ENCODE measurements around the gene NPPA. TPM values are rescaled to one million over a fixed set of nuclear protein-coding genes. Genes with fewer than 3 reads are reported as not detected.

Gene NPPA
- total RNA-seq, 1 donor from 2014 or later, result not detected

DNA sequence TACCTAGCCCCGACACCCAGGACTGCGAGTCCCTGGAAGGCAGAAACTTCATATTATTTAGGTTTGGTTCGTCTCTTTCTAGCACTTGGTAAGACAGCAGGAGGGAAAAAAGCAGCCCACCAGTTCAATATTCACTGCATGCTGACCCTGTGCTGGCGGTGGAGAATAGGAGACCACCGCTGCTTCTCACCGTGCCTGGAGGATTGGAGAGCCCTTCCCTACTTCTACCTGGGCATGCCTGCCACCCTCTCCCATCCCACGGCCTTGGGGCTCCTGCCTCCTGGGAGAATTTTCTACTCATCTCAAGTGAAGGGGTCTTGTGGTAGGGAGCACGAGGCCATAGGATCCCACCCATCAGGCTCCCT lies 47.2 kb downstream of the NPPA start:
- H3K27me3 Mint-ChIP-seq (ENCODE audit: low read depth), result no peaks in the 10 kb centered on the region
- H3K4me1 Mint-ChIP-seq (ENCODE audit: low read depth), result peaks cover 44% of the 10 kb centered on the region
- H3K4me3 Mint-ChIP-seq (ENCODE audit: unreplicated experiment), result no peak overlapping the region
- TF ChIP-seq, protein P1, sequence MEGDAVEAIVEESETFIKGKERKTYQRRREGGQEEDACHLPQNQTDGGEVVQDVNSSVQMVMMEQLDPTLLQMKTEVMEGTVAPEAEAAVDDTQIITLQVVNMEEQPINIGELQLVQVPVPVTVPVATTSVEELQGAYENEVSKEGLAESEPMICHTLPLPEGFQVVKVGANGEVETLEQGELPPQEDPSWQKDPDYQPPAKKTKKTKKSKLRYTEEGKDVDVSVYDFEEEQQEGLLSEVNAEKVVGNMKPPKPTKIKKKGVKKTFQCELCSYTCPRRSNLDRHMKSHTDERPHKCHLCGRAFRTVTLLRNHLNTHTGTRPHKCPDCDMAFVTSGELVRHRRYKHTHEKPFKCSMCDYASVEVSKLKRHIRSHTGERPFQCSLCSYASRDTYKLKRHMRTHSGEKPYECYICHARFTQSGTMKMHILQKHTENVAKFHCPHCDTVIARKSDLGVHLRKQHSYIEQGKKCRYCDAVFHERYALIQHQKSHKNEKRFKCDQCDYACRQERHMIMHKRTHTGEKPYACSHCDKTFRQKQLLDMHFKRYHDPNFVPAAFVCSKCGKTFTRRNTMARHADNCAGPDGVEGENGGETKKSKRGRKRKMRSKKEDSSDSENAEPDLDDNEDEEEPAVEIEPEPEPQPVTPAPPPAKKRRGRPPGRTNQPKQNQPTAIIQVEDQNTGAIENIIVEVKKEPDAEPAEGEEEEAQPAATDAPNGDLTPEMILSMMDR (IDR thresholded peaks at IDR 0.05), result no peak
- DNase-seq (ENCODE audit: low spot score), result no peak
- peaks cover 10% of the 10 kb centered on the region for H3K36me3 Mint-ChIP-seq (ENCODE audit: low read depth)
- H3K27ac Mint-ChIP-seq (ENCODE audit: unreplicated experiment), result no peak overlapping the region
- H3K9me3 Mint-ChIP-seq (ENCODE audit: low read depth), result no peaks in the 10 kb centered on the region

DNA sequence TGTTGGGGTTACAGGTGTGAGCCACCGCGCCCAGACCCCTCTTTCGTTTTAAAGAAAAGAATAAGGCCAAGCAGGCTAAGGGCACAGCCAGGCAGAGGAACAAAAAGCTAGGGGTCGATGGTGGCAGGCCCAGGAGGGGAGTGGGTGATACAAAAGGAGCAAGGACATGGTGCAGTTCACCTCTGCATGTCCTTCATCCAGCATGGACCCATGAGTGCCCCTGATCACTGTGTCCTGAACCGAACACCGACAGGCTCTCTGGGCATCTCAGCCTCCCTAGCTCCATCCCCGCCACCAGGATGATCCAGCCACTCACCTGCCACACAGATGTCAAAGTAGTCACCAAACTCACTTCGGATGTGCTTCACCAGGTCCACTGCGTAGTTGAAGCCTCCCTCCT lies 47.7 kb downstream of the NPPA start:
- Mint-ChIP-seq H3K27me3 (ENCODE audit: low read depth) (no peaks in the 10 kb centered on the region), H3K4me3 (ENCODE audit: unreplicated experiment) (no peak overlapping the region), H3K27ac (ENCODE audit: unreplicated experiment) (no peak overlapping the region), H3K9me3 (ENCODE audit: low read depth) (no peaks in the 10 kb centered on the region), H3K36me3 (ENCODE audit: low read depth) (peaks cover 13% of the 10 kb centered on the region), H3K4me1 (ENCODE audit: low read depth) (peaks cover 40% of the 10 kb centered on the region)
- no peak for DNase-seq (ENCODE audit: low spot score)
- TF ChIP-seq, protein P1 (IDR thresholded peaks at IDR 0.05), result no peak

DNA sequence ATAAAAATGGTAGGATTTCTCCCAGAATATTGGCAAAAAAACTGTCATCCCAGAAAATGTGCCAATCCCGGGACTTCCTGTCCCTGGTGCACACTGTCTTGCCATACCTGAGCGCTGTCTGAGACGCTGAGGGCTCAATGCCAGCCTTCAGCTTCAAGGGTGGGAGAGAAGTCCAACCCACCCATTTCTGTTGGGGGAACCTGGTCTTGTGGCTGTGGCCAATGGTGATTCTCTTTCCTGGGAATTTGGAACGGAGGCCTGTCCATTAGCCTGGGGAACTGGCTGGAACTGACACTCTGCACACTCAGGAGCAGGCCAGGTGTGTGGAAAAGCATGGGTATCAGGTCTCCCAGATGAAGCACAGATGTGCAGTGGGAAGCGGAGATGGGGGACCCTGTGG lies 48.5 kb downstream of the NPPA start:
- Mint-ChIP-seq H3K27me3 (ENCODE audit: low read depth) (no peaks in the 10 kb centered on the region), H3K27ac (ENCODE audit: unreplicated experiment) (no peak overlapping the region), H3K4me1 (ENCODE audit: low read depth) (peaks cover 32% of the 10 kb centered on the region), H3K9me3 (ENCODE audit: low read depth) (no peaks in the 10 kb centered on the region), H3K36me3 (ENCODE audit: low read depth) (peaks cover 20% of the 10 kb centered on the region), H3K4me3 (ENCODE audit: unreplicated experiment) (no peak overlapping the region)
- DNase-seq (ENCODE audit: low spot score), result no peak
- TF ChIP-seq, protein P1 (IDR thresholded peaks at IDR 0.05), result no peak

DNA sequence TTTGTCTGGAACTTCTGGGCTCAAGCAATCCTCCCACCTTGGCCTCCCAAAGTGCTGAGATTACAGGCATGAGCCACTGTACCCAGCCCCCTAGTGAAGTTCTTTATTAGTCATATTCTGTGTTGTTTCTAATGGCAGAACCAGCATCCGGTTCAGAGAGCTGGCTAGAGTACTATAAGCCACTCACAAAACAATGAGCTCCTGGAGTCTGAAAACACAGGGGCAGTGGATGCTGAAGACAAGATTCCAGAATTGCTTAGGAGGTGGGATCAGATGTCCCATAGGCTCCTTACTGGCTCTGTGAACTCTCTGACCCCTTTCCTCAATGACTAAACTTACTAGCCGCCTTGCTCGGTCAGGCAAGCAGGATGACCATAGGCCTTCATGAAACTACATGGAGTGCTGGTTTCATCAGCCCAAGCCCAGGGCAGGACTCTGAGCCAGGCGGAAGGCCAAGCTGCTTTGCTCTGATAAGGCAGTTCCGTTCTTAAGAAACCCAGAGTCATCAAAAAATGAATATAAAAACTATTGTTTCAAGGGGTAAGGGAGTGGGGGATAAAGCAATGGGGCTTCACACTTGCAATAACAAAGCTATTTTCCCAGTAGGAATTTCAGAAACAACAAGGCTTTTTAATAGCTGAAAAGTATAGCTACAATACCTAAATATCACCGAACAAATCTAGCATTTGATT lies 49.9 kb downstream of the NPPA start:
- Mint-ChIP-seq H3K36me3 (ENCODE audit: low read depth) (peaks cover 22% of the 10 kb centered on the region), H3K27ac (ENCODE audit: unreplicated experiment) (no peak overlapping the region), H3K4me3 (ENCODE audit: unreplicated experiment) (no peak overlapping the region), H3K9me3 (ENCODE audit: low read depth) (no peaks in the 10 kb centered on the region), H3K27me3 (ENCODE audit: low read depth) (no peaks in the 10 kb centered on the region), H3K4me1 (ENCODE audit: low read depth) (peaks cover 18% of the 10 kb centered on the region)
- TF ChIP-seq, protein P1 (IDR thresholded peaks at IDR 0.05), result no peak
- DNase-seq (ENCODE audit: low spot score), result no peak

DNA sequence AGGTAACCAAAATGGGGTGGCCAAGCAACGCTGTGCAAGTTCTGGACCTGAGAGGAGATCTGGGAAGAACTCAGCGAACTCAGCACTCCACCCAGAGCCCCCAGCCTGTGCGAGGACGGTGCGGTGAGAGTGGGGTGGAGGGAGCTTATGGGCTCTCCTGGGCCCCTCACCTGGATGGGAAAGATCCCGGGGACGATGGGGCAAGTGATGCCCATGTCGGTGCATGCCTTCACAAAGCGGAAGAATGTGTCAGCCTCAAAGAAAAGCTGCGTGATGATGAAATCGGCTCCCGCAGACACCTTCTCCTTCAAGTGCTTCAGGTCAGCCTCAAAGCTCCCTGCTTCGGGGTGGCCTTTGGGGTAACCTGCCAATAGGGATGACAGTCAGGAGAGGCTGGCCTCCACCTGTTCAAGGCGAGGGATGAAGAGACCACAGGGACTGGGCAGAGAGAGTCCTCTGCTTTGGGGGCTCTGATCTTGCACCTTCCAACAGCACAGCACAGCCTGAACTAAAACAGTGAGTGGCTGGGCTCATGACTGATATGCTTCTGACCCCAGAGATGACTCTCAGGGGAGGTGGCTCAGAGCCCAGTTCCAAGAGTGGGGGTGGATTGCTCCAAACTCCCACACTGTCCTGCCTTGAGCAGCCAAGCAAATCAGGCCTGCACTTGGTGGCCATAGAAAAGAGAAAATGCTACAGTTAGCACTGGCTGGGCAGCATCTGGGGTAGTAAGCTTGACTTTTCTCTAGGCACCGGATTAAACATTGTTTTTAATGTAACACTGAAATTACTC lies 51.4 kb downstream of the NPPA start:
- H3K9me3 Mint-ChIP-seq (ENCODE audit: low read depth), result no peaks in the 10 kb centered on the region
- peaks cover 14% of the 10 kb centered on the region for H3K4me1 Mint-ChIP-seq (ENCODE audit: low read depth)
- H3K36me3 Mint-ChIP-seq (ENCODE audit: low read depth), result peaks cover 24% of the 10 kb centered on the region
- TF ChIP-seq, protein P1 (IDR thresholded peaks at IDR 0.05), result no peak
- H3K27ac Mint-ChIP-seq (ENCODE audit: unreplicated experiment), result no peak overlapping the region
- no peak for DNase-seq (ENCODE audit: low spot score)
- no peaks in the 10 kb centered on the region for H3K27me3 Mint-ChIP-seq (ENCODE audit: low read depth)
- no peak overlapping the region for H3K4me3 Mint-ChIP-seq (ENCODE audit: unreplicated experiment)

Other genes with a start within 250 kb of the NPPA start
- 1.2 to 1.6 TPM (median 1.2 TPM) in 3 replicates for gene FBXO2, start 193.4 kb downstream of the NPPA start, total RNA-seq
- gene FBXO44, start 192.9 kb downstream of the NPPA start, total RNA-seq, result 15.7 to 17.5 TPM (median 16.5 TPM) in 3 replicates
- 8.5 to 10.1 TPM (median 9.2 TPM) in 3 replicates for gene FBXO6, start 183.6 kb downstream of the NPPA start, total RNA-seq
- gene MAD2L2, start 166.6 kb downstream of the NPPA start, total RNA-seq, result 31.8 to 33.6 TPM (median 32.1 TPM) in 3 replicates
- gene DRAXIN, start 156.1 kb downstream of the NPPA start, total RNA-seq, result 0.17 to 0.29 TPM (median 0.18 TPM) in 3 replicates
- 19.8 to 25.5 TPM (median 23.8 TPM) in 3 replicates for gene AGTRAP, start 111.6 kb downstream of the NPPA start, total RNA-seq
- 0.36 TPM in 1 of 3 replicates, not detected in the others for gene C1orf167, start 85.6 kb downstream of the NPPA start, total RNA-seq
- 18.2 to 23.3 TPM (median 22.3 TPM) in 3 replicates for gene MTHFR, start 41.8 kb downstream of the NPPA start, total RNA-seq
- 20.7 to 22.2 TPM (median 21.7 TPM) in 3 replicates for gene CLCN6, start 41.6 kb downstream of the NPPA start, total RNA-seq
- gene NPPB, start 11.2 kb upstream of the NPPA start, total RNA-seq, result not detected in 3 replicates
- 46.3 to 51.4 TPM (median 47.6 TPM) in 3 replicates for gene KIAA2013, start 78.6 kb upstream of the NPPA start, total RNA-seq
- 344 to 509 TPM (median 477 TPM) in 3 replicates for gene PLOD1, start 86.9 kb upstream of the NPPA start, total RNA-seq
- gene MFN2, start 132.7 kb upstream of the NPPA start, total RNA-seq, result 53.1 to 68.8 TPM (median 56.6 TPM) in 3 replicates
- gene MIIP, start 171.7 kb upstream of the NPPA start, total RNA-seq, result 14.5 to 17.8 TPM (median 17.7 TPM) in 3 replicates
- not detected in 3 replicates for gene TNFRSF8, start 215.5 kb upstream of the NPPA start, total RNA-seq